NCI-H1048 (cell line): ENCODE results near the gene DCTPP1.
"Not testable (repeated sequence)": the region's sequence is repeated elsewhere in the genome, so short reads cannot be mapped to it uniquely, and the experiment has no call there.

ENCODE experiments used
- DNase-seq: peaks from one replicate; lab custom pipeline; 2025; lab: John Stamatoyannopoulos, UW

The DCTPP1 gene

GRCh38 chr16:30429678-30430427 lies at the start of gene DCTPP1:
Gene DCTPP1 (minus strand): TSS chr16:30430030. CDS start chr16:30429980, 50 bp downstream.
- peak; percentile 92 for DNase-seq

- no peak for DNase-seq
These were observed 49.1 kb upstream of the DCTPP1 start for GRCh38 chr16:30478766-30479478.

- DNase-seq, result not testable (repeated sequence)
These were observed 47.9 kb upstream of the DCTPP1 start for GRCh38 chr16:30477773-30478172.

GRCh38 chr16:30476991-30477390 lies 47.2 kb upstream of the DCTPP1 start:
- DNase-seq, result no peak

- no peak for DNase-seq
These were observed 44.9 kb upstream of the DCTPP1 start for GRCh38 chr16:30474684-30475083.

- DNase-seq, result no peak
These were observed 44.2 kb upstream of the DCTPP1 start for GRCh38 chr16:30474074-30474452.

- DNase-seq, result no peak
These were observed 43.6 kb upstream of the DCTPP1 start for GRCh38 chr16:30473231-30474073.

- no peak for DNase-seq
These were observed 42.6 kb upstream of the DCTPP1 start, which contains the start of gene ITGAL for GRCh38 chr16:30472328-30472942. Gene ITGAL (plus strand): TSS chr16:30472742. CDS start chr16:30472838, 96 bp downstream.

- no peak for DNase-seq
These were observed 40.8 kb upstream of the DCTPP1 start for GRCh38 chr16:30470632-30470995.

- no peak for DNase-seq
These were observed 40.3 kb upstream of the DCTPP1 start for GRCh38 chr16:30470170-30470512.

- DNase-seq, result no peak
These were observed 34.2 kb upstream of the DCTPP1 start for GRCh38 chr16:30464078-30464477.

- DNase-seq, result not testable (repeated sequence)
These were observed 31.6 kb upstream of the DCTPP1 start for GRCh38 chr16:30461426-30461825.

GRCh38 chr16:30459456-30459855 lies 29.6 kb upstream of the DCTPP1 start:
- no peak for DNase-seq

- no peak for DNase-seq
These were observed 28.9 kb upstream of the DCTPP1 start for GRCh38 chr16:30458561-30459394.

GRCh38 chr16:30457743-30458560 lies 28.1 kb upstream of the DCTPP1 start:
- no peak for DNase-seq

GRCh38 chr16:30457256-30457655 lies 27.4 kb upstream of the DCTPP1 start:
- no peak for DNase-seq

GRCh38 chr16:30456302-30456701 lies 26.5 kb upstream of the DCTPP1 start:
- no peak for DNase-seq

GRCh38 chr16:30452709-30453580 lies 23.1 kb upstream of the DCTPP1 start:
- DNase-seq, result not testable (repeated sequence)

- no peak for DNase-seq
These were observed 19.2 kb upstream of the DCTPP1 start for GRCh38 chr16:30449116-30449435.
